Measurements from ENCODE around the gene NUP188. TPM values are rescaled to one million over a fixed set of nuclear protein-coding genes. Genes with fewer than 3 reads are reported as not detected.

NUP188 gene
- total RNA-seq, 4 donors from 2014 or later, result 21.1 to 62.9 (median 28.6) TPM

- no peak for TF ChIP-seq CTCF (IDR thresholded peaks at IDR 0.05; ENCODE audit: low read depth)
These were observed 106.8 kb downstream of the NUP188 start for GRCh38 chr9:129054163-129054851.

Other genes starting within 250 kb of the NUP188 start
- gene PKN3, start 245.2 kb upstream of the NUP188 start, total RNA-seq, result 10 to 100 TPM in 1 of 4 donors, 1 to 10 TPM in 3; 1.3 to 13.2 (median 4.7) TPM
- 10 to 100 TPM; 11.7 to 36.5 (median 27.0) TPM for gene ZDHHC12, start 223.6 kb upstream of the NUP188 start, total RNA-seq
- 10 to 100 TPM; 30.9 to 80.1 (median 34.7) TPM for gene ZER1, start 175.8 kb upstream of the NUP188 start, total RNA-seq
- 10 to 100 TPM in 3 of 4 donors, 1 to 10 TPM in 1; 9.0 to 27.9 (median 12.4) TPM for gene TBC1D13, start 160.4 kb upstream of the NUP188 start, total RNA-seq
- gene ENDOG, start 129.2 kb upstream of the NUP188 start, total RNA-seq, result 10 to 100 TPM; 12.1 to 29.8 (median 19.9) TPM
- 10 to 100 TPM; 20.2 to 38.1 (median 23.7) TPM for gene SPOUT1, start 117.9 kb upstream of the NUP188 start, total RNA-seq
- 1 to 10 TPM; 1.5 to 7.5 (median 2.1) TPM for gene KYAT1, start 65.7 kb upstream of the NUP188 start, total RNA-seq
- gene LRRC8A, start 65.6 kb upstream of the NUP188 start, total RNA-seq, result 10 to 100 TPM; 17.2 to 78.6 (median 24.4) TPM
- gene PHYHD1, start 26.7 kb upstream of the NUP188 start, total RNA-seq, result 10 to 100 TPM; 16.1 to 82.3 (median 29.9) TPM
- 10 to 100 TPM; 10.4 to 16.6 (median 11.5) TPM for gene DOLK, start 96 bp upstream of the NUP188 start, total RNA-seq
- 10 to 100 TPM; 24.8 to 74.8 (median 52.5) TPM for gene SH3GLB2, start 80.6 kb downstream of the NUP188 start, total RNA-seq
- gene MIGA2, start 88.9 kb downstream of the NUP188 start, total RNA-seq, result 10 to 100 TPM in 2 of 4 donors, 1 to 10 TPM in 2; 8.8 to 50.5 (median 12.4) TPM
- gene DOLPP1, start 133.4 kb downstream of the NUP188 start, total RNA-seq, result 1 to 10 TPM; 3.3 to 10.0 (median 5.0) TPM
- 100 to 1,000 TPM in 1 of 4 donors, 10 to 100 TPM in 3; 41.3 to 141 (median 68.7) TPM for gene CRAT, start 163.1 kb downstream of the NUP188 start, total RNA-seq
- 10 to 100 TPM; 23.8 to 51.1 (median 34.4) TPM for gene PTPA, start 163.7 kb downstream of the NUP188 start, total RNA-seq
- 10 to 100 TPM in 2 of 4 donors, 1 to 10 TPM in 2; 4.7 to 10.6 (median 7.7) TPM for gene IER5L, start 230.6 kb downstream of the NUP188 start, total RNA-seq

Measured in subcutaneous adipose tissue (tissue), 4 donors.